ENCODE data around the gene TANK.
"Not testable (repeated sequence)": the region's sequence is repeated elsewhere in the genome, so short reads cannot be mapped to it uniquely, and the experiment has no call there.

The TANK gene

GRCh38 chr2:161132384-161132783, 27.8 kb upstream of the TANK start:
- intact Hi-C loops (cut with DNase I); DNase-seq: not testable (repeated sequence)

GRCh38 chr2:161133366-161133765, 26.9 kb upstream of the TANK start:
- no peak for DNase-seq
- intact Hi-C loops (cut with DNase I) = no loop called here

GRCh38 chr2:161134547-161135518, 25.4 kb upstream of the TANK start:
- intact Hi-C loops (cut with DNase I) = no loop called here
- DNase-seq = no peak

GRCh38 chr2:161135951-161136593, 24.2 kb upstream of the TANK start:
- DNase-seq = no peak
- intact Hi-C loops (cut with DNase I) = no loop called here

- no peak for DNase-seq
- intact Hi-C loops (cut with DNase I) = no loop called here
These were observed 23.4 kb upstream of the TANK start for GRCh38 chr2:161136696-161137324.

GRCh38 chr2:161138429-161138828, 21.8 kb upstream of the TANK start:
- DNase-seq = no peak
- intact Hi-C loops (cut with DNase I) = no loop called here

- intact Hi-C loops (cut with DNase I) = no loop called here
- DNase-seq = no peak
These were observed 20.9 kb upstream of the TANK start for GRCh38 chr2:161139098-161139987.

- intact Hi-C loops (cut with DNase I) = no loop called here
- DNase-seq = no peak
These were observed 19.2 kb upstream of the TANK start for GRCh38 chr2:161141033-161141432.

- no peak for DNase-seq
- intact Hi-C loops (cut with DNase I) = no loop called here
These were observed 13.9 kb upstream of the TANK start for GRCh38 chr2:161146209-161146775.

GRCh38 chr2:161146996-161147395, 13.2 kb upstream of the TANK start:
- intact Hi-C loops (cut with DNase I) = no loop called here
- DNase-seq = peak in 1 of 10 donors; percentile 37

GRCh38 chr2:161147856-161148255, 12.4 kb upstream of the TANK start:
- intact Hi-C loops (cut with DNase I) = no loop called here
- no peak for DNase-seq

- intact Hi-C loops (cut with DNase I) = no loop called here
These were observed 9.5 kb upstream of the TANK start for GRCh38 chr2:161150704-161151103.

GRCh38 chr2:161152302-161152701, 7.9 kb upstream of the TANK start:
- intact Hi-C loops (cut with DNase I) = no loop called here
- no peak for DNase-seq

More at GRCh38 chr2:161150704-161151103, 9.5 kb upstream of the TANK start:
- DNase-seq = no peak

- intact Hi-C loops (cut with DNase I) = no loop called here
- no peak for DNase-seq
These were observed 1.3 kb upstream of the TANK start for GRCh38 chr2:161158882-161159281.

- intact Hi-C loops (cut with DNase I) = no loop called here
These were observed 587 bp upstream of the TANK start for GRCh38 chr2:161159456-161160225.

GRCh38 chr2:161161074-161161706, 962 bp downstream of the TANK start:
- peak in 1 of 10 donors; percentile 12 for DNase-seq
- intact Hi-C loops (cut with DNase I) = no loop called here

More at GRCh38 chr2:161159456-161160225, 587 bp upstream of the TANK start:
- no peak for DNase-seq

- no peak for DNase-seq
- intact Hi-C loops (cut with DNase I) = no loop called here
These were observed 3.2 kb downstream of the TANK start for GRCh38 chr2:161163440-161163839.

- no peak for DNase-seq
- intact Hi-C loops (cut with DNase I) = no loop called here
These were observed 3.9 kb downstream of the TANK start for GRCh38 chr2:161164161-161164560.

GRCh38 chr2:161165266-161165665, 5.0 kb downstream of the TANK start:
- intact Hi-C loops (cut with DNase I) = no loop called here
- DNase-seq = no peak
